Measurements from ENCODE around the gene PRRC2A. TPM values are rescaled to one million over a fixed set of nuclear protein-coding genes. Genes with fewer than 3 reads are reported as not detected.
A peak's percentile ranks its signal among the peaks of the same experiment; 100 is the strongest.

PRRC2A gene
- total and polyA plus RNA-seq, 2 experiments from 2014 or later = 42.5 to 46.0 TPM

DNA sequence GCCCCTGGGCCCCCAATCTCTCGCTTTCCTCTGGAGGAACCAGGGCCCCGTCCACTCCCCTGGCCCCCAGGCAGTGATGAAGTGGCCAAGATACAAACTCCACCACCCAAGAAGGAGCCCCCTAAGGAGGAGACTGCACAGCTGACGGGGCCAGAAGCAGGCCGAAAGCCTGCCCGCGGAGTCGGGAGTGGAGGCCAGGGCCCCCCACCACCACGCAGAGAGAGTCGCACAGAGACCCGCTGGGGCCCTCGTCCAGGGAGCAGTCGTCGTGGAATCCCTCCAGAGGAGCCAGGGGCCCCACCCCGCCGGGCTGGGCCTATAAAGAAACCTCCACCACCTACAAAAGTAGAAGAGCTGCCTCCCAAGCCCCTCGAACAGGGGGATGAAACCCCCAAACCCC is 10.7 kb downstream of the PRRC2A start:
- no peaks in the 10 kb centered on the region for H3K9me2 ChIP-seq (ENCODE audit: insufficient read depth)
- no peak overlapping the region for H3K4me2 ChIP-seq (ENCODE audit: unreplicated experiment)
- H3K27ac ChIP-seq = no peak overlapping the region
- no peaks in the 10 kb centered on the region for H3K4me1 ChIP-seq (ENCODE audit: insufficient read depth)
- peaks cover 62% of the 10 kb centered on the region for H3F3A ChIP-seq (ENCODE audit: insufficient read depth)
- TF ChIP-seq EZH2phosphoT487 (IDR thresholded peaks at IDR 0.05; ENCODE audit: insufficient read depth, low read depth) = no peak
- no peak for TF ChIP-seq EZH2 (IDR thresholded peaks at IDR 0.05; ENCODE audit: insufficient read depth, poor library complexity, severe bottlenecking)
- H4K20me1 ChIP-seq (ENCODE audit: insufficient read depth) = no peaks in the 10 kb centered on the region
- peaks cover 89% of the 10 kb centered on the region for H3K36me3 ChIP-seq (ENCODE audit: low read depth)
- H3K79me2 ChIP-seq (ENCODE audit: insufficient read depth) = peaks cover 71% of the 10 kb centered on the region
- no peak overlapping the region for H3K9ac ChIP-seq
- no peaks in the 10 kb centered on the region for H3K9me3 ChIP-seq (ENCODE audit: low read depth)
- no peak overlapping the region for H3K4me3 ChIP-seq
- in situ Hi-C loops (cut with MboI) = no loop called here
- H3K27me3 ChIP-seq (replicated peaks; ENCODE audit: insufficient read depth) = no peaks in the 10 kb centered on the region
- DNase-seq = no peak
- H2AFZ ChIP-seq = no peak overlapping the region
- WGBS, 2 experiments (ENCODE audit: low coverage in 1 of 2, low lambda C conversion rate in 2 of 2, missing lambda C conversion rate in 2 of 2) = 86 to 87% methylated on average over 14 of the region's 16 CpGs

DNA sequence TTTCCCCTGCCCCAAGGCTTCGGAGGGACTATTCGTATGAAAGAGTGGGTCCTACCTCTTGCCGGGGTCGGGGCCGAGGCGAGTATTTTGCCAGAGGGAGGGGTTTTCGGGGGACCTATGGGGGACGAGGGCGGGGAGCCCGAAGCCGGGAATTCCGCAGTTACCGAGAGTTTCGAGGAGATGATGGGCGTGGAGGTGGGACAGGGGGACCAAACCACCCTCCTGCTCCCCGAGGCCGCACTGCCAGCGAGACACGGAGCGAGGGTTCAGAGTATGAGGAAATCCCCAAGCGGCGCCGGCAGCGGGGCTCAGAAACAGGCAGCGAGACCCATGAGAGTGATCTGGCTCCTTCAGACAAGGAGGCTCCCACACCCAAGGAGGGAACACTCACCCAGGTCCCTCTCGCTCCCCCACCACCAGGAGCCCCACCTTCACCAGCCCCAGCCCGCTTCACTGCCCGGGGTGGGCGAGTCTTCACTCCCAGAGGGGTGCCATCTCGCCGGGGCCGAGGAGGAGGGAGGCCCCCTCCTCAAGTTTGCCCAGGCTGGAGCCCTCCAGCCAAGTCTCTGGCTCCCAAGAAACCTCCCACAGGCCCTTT is 11.3 kb downstream of the PRRC2A start:
- Histone ChIP-seq H4K20me1 (ENCODE audit: insufficient read depth) (no peaks in the 10 kb centered on the region), H3K36me3 (ENCODE audit: low read depth) (peaks cover 88% of the 10 kb centered on the region), H3K9me3 (ENCODE audit: low read depth) (no peaks in the 10 kb centered on the region), H3K9me2 (ENCODE audit: insufficient read depth) (no peaks in the 10 kb centered on the region), H3K4me3 (no peak overlapping the region), H3K9ac (no peak overlapping the region), H3K27me3 (replicated peaks; ENCODE audit: insufficient read depth) (no peaks in the 10 kb centered on the region), H3K27ac (no peak overlapping the region), H3K4me1 (ENCODE audit: insufficient read depth) (no peaks in the 10 kb centered on the region), H3K79me2 (ENCODE audit: insufficient read depth) (peaks cover 65% of the 10 kb centered on the region), H2AFZ (no peak overlapping the region), H3K4me2 (ENCODE audit: unreplicated experiment) (no peak overlapping the region), H3F3A (ENCODE audit: insufficient read depth) (peaks cover 68% of the 10 kb centered on the region)
- TF ChIP-seq EZH2 (IDR thresholded peaks at IDR 0.05; ENCODE audit: insufficient read depth, poor library complexity, severe bottlenecking) (no peak), EZH2phosphoT487 (IDR thresholded peaks at IDR 0.05; ENCODE audit: insufficient read depth, low read depth) (no peak)
- WGBS, 2 experiments (ENCODE audit: low coverage in 1 of 2, low lambda C conversion rate in 2 of 2, missing lambda C conversion rate in 2 of 2) = 86 to 88% methylated on average over 23 to 32 of the region's 32 CpGs
- in situ Hi-C loops (cut with MboI) = no loop called here
- no peak for DNase-seq

DNA sequence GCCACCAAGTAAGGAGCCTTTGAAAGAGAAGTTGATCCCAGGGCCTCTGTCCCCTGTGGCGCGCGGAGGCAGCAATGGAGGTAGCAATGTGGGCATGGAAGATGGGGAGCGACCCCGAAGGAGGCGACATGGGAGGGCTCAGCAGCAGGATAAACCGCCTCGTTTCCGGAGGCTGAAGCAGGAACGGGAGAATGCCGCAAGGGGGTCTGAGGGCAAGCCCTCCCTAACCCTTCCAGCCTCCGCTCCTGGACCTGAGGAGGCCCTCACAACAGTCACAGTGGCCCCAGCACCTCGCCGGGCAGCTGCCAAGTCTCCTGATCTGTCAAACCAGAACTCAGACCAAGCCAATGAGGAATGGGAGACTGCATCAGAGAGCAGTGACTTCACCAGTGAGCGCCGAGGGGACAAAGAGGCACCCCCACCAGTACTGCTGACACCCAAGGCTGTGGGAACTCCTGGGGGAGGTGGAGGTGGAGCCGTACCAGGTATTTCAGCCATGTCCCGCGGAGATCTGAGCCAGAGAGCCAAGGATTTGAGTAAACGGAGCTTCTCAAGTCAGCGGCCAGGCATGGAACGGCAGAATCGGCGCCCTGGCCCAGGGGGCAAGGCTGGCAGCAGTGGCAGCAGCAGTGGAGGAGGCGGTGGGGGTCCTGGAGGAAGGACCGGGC is 11.9 kb downstream of the PRRC2A start:
- Histone ChIP-seq H3K4me1 (ENCODE audit: insufficient read depth) (no peaks in the 10 kb centered on the region), H3K9me2 (ENCODE audit: insufficient read depth) (no peaks in the 10 kb centered on the region), H3K9ac (peak overlapping the region; percentile 9; the same call in 1 of the 2 replicates), H4K20me1 (ENCODE audit: insufficient read depth) (no peaks in the 10 kb centered on the region), H3K27ac (0 out of 2 replicates have a peak overlapping the region, but pooled peaks have one; percentile 8), H3K79me2 (ENCODE audit: insufficient read depth) (peaks cover 59% of the 10 kb centered on the region), H3K9me3 (ENCODE audit: low read depth) (no peaks in the 10 kb centered on the region), H3F3A (ENCODE audit: insufficient read depth) (peaks cover 73% of the 10 kb centered on the region), H3K36me3 (ENCODE audit: low read depth) (peaks cover 88% of the 10 kb centered on the region), H3K4me3 (no peak overlapping the region), H3K4me2 (ENCODE audit: unreplicated experiment) (no peak overlapping the region), H2AFZ (no peak overlapping the region), H3K27me3 (replicated peaks; ENCODE audit: insufficient read depth) (no peaks in the 10 kb centered on the region)
- in situ Hi-C loops (cut with MboI) = no loop called here
- no peak for DNase-seq
- 93 to 94% methylated on average over 26 of the region's 26 CpGs for WGBS, 2 experiments (ENCODE audit: low coverage in 1 of 2, low lambda C conversion rate in 2 of 2, missing lambda C conversion rate in 2 of 2)
- TF ChIP-seq EZH2phosphoT487 (IDR thresholded peaks at IDR 0.05; ENCODE audit: insufficient read depth, low read depth) (no peak), EZH2 (IDR thresholded peaks at IDR 0.05; ENCODE audit: insufficient read depth, poor library complexity, severe bottlenecking) (no peak)

DNA sequence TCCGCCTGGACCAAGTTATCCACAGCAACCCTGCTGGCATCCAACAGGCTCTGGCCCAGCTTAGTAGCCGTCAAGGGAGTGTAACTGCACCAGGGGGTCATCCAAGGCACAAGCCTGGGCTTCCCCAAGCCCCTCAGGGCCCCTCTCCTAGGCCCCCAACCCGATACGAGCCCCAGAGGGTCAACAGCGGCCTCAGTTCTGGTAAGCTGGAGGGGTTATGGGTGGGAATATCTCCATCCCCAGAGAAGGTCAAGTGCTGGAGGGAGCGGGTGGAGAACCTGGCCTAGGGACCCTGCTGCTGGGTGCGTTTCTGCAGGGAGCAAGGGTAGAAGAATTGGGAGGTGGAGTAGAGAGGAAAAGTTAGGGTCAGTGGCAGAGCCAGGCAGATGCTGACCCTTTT is 12.9 kb downstream of the PRRC2A start:
- no peak overlapping the region for H2AFZ ChIP-seq
- no peaks in the 10 kb centered on the region for H3K9me3 ChIP-seq (ENCODE audit: low read depth)
- peak overlapping the region; percentile 42; the same call in 1 of the 2 replicates for H3K9ac ChIP-seq
- no peak for TF ChIP-seq EZH2 (IDR thresholded peaks at IDR 0.05; ENCODE audit: insufficient read depth, poor library complexity, severe bottlenecking)
- no peak for TF ChIP-seq EZH2phosphoT487 (IDR thresholded peaks at IDR 0.05; ENCODE audit: insufficient read depth, low read depth)
- H3F3A ChIP-seq (ENCODE audit: insufficient read depth) = peaks cover 76% of the 10 kb centered on the region
- peaks cover 85% of the 10 kb centered on the region for H3K36me3 ChIP-seq (ENCODE audit: low read depth)
- no peaks in the 10 kb centered on the region for H3K27me3 ChIP-seq (replicated peaks; ENCODE audit: insufficient read depth)
- H3K79me2 ChIP-seq (ENCODE audit: insufficient read depth) = peaks cover 49% of the 10 kb centered on the region
- no peak overlapping the region for H3K4me3 ChIP-seq
- no peak overlapping the region for H3K4me2 ChIP-seq (ENCODE audit: unreplicated experiment)
- 85 to 93% methylated on average over 7 of the region's 7 CpGs for WGBS, 2 experiments (ENCODE audit: low coverage in 1 of 2, low lambda C conversion rate in 2 of 2, missing lambda C conversion rate in 2 of 2)
- DNase-seq = no peak
- no peaks in the 10 kb centered on the region for H3K4me1 ChIP-seq (ENCODE audit: insufficient read depth)
- H3K27ac ChIP-seq = peak overlapping the region; percentile 18; the same call in 1 of the 2 replicates
- no peaks in the 10 kb centered on the region for H4K20me1 ChIP-seq (ENCODE audit: insufficient read depth)
- H3K9me2 ChIP-seq (ENCODE audit: insufficient read depth) = no peaks in the 10 kb centered on the region
- in situ Hi-C loops (cut with MboI) = no loop called here
